OCI-LY3 (cell line): ENCODE measurements around the gene H1-8.
"Not testable (repeated sequence)": the region's sequence is repeated elsewhere in the genome, so short reads cannot be mapped to it uniquely, and the experiment has no call there.

Experiments used
- H2AFZ ChIP-seq: fragments of 200-600, 300-600 bp; shearing (Covaris generic); 2 replicates; pipeline ENCODE4 v1.6.0; 2014; ENCODE audit warnings: antibody characterized with exemption, low read depth, low read length
- H3K27ac ChIP-seq: fragments of 200-600, 300-600 bp; sonication (generic); 2 replicates; pipeline ENCODE4 v1.5.1; 2014; ENCODE audit warnings: mild to moderate bottlenecking, low read length, moderate library complexity, mixed read lengths
- H3K27me3 ChIP-seq: fragments of 200-600, 300-600 bp; sonication (generic); 2 replicates; pipeline ENCODE4 v1.6.1; 2014; ENCODE audit warnings: low read depth, low read length, mixed read lengths
- H3K36me3 ChIP-seq: fragments of 200-600, 300-600 bp; sonication (generic); replicated peaks from 2 replicates; pipeline ENCODE3; 2014; ENCODE audit warnings: low read depth, low read length, mixed read lengths
- H3K4me1 ChIP-seq: fragments of 300-600, 200-600 bp; sonication (generic); 2 replicates; pipeline ENCODE4 v1.6.1; 2014; ENCODE audit warnings: low read length, mixed read lengths
- H3K4me2 ChIP-seq: fragments of 200-600, 300-600 bp; sonication (generic); 2 replicates; pipeline ENCODE4 v1.6.1; 2014; ENCODE audit warnings: low read length, mixed read lengths
- H3K4me3 ChIP-seq: fragments of 300-600, 200-600 bp; sonication (generic); 2 replicates; pipeline ENCODE4 v1.5.1; 2014; ENCODE audit warnings: antibody characterized with exemption, mild to moderate bottlenecking, low read length, moderate library complexity
- H3K79me2 ChIP-seq: fragments of 300-600, 200-600 bp; shearing (Covaris generic); 2 replicates; pipeline ENCODE4 v1.6.1; 2014; ENCODE audit warnings: mild to moderate bottlenecking, low read length, mixed read lengths
- H3K9ac ChIP-seq: fragments of 300-600, 200-600 bp; shearing (Covaris generic); 2 replicates; pipeline ENCODE4 v1.6.0; 2014; ENCODE audit warnings: mild to moderate bottlenecking, low read length, moderate library complexity
- H3K9me3 ChIP-seq: fragments of 200-600, 300-600 bp; shearing (Covaris generic); 2 replicates; pipeline ENCODE4 v1.6.1; 2014; ENCODE audit warnings: low read length, mixed read lengths; ENCODE audit not compliant: insufficient read depth
- H4K20me1 ChIP-seq: fragments of 200-600, 300-600 bp; sonication (generic); 2 replicates; pipeline ENCODE4 v1.6.1; 2016; ENCODE audit warnings: low read length, mixed read lengths; ENCODE audit not compliant: insufficient read depth
- CTCF ChIP-seq: fragments of 200-600, 300-600 bp; sonication (generic); IDR thresholded peaks from 2 replicates; pipeline ENCODE4 v1.5.1; 2014; ENCODE audit warnings: antibody characterized with exemption, low read length, low read depth
- EZH2phosphoT487 ChIP-seq: fragments of 200-600 bp; shearing (Covaris generic); IDR thresholded peaks from 2 replicates; pipeline ENCODE4 v1.6.1; 2018; ENCODE audit warnings: antibody characterized with exemption, mixed run types, low read depth

Gene H1-8

GRCh38 chr3:129514563-129514962 lies 28.4 kb upstream of the H1-8 start:
- H3K36me3 ChIP-seq, result no peaks in the 10 kb centered on the region

GRCh38 chr3:129515108-129515820 lies 27.7 kb upstream of the H1-8 start:
- H4K20me1 ChIP-seq, H3K9me3 ChIP-seq, H3K27me3 ChIP-seq, H3K4me2 ChIP-seq, H3K4me3 ChIP-seq, H3K4me1 ChIP-seq, H3K36me3 ChIP-seq, H3K27ac ChIP-seq, H2AFZ ChIP-seq, H3K79me2 ChIP-seq, H3K9ac ChIP-seq: not testable (repeated sequence)

More at GRCh38 chr3:129514563-129514962, 28.4 kb upstream of the H1-8 start:
- Histone ChIP-seq H3K4me2 (no peak overlapping the region), H2AFZ (no peak overlapping the region), H3K9me3 (no peaks in the 10 kb centered on the region), H3K4me3 (no peak overlapping the region), H3K79me2 (no peaks in the 10 kb centered on the region), H3K27ac (no peak overlapping the region), H4K20me1 (no peaks in the 10 kb centered on the region), H3K4me1 (no peaks in the 10 kb centered on the region), H3K9ac (no peak overlapping the region), H3K27me3 (no peaks in the 10 kb centered on the region)
- TF ChIP-seq EZH2phosphoT487, result no peak
- TF ChIP-seq CTCF, result no peak

- H3K4me1 ChIP-seq, H3K9me3 ChIP-seq, H3K79me2 ChIP-seq, H3K4me2 ChIP-seq, H3K36me3 ChIP-seq, H3K4me3 ChIP-seq, H3K27me3 ChIP-seq, H4K20me1 ChIP-seq, H3K9ac ChIP-seq, H3K27ac ChIP-seq, H2AFZ ChIP-seq: not testable (repeated sequence)
These were observed 27.0 kb upstream of the H1-8 start for GRCh38 chr3:129515821-129516432.

- Histone ChIP-seq H3K4me1 (no peaks in the 10 kb centered on the region), H4K20me1 (no peaks in the 10 kb centered on the region), H3K79me2 (no peaks in the 10 kb centered on the region), H2AFZ (no peak overlapping the region), H3K4me3 (no peak overlapping the region), H3K9ac (no peak overlapping the region), H3K36me3 (no peaks in the 10 kb centered on the region), H3K4me2 (no peak overlapping the region), H3K27ac (no peak overlapping the region), H3K9me3 (no peaks in the 10 kb centered on the region), H3K27me3 (no peaks in the 10 kb centered on the region)
- no peak for TF ChIP-seq EZH2phosphoT487
- TF ChIP-seq CTCF, result no peak
These were observed 25.5 kb upstream of the H1-8 start for GRCh38 chr3:129517516-129517915.

GRCh38 chr3:129518038-129518561 lies 24.9 kb upstream of the H1-8 start:
- Histone ChIP-seq H3K9me3 (no peaks in the 10 kb centered on the region), H3K79me2 (no peaks in the 10 kb centered on the region), H4K20me1 (no peaks in the 10 kb centered on the region), H3K27ac (no peak overlapping the region), H3K4me2 (no peak overlapping the region), H3K4me3 (no peak overlapping the region), H2AFZ (no peak overlapping the region), H3K27me3 (no peaks in the 10 kb centered on the region), H3K36me3 (no peaks in the 10 kb centered on the region), H3K9ac (no peak overlapping the region), H3K4me1 (peaks cover under 1% of the 10 kb centered on the region; the same call in 1 of the 2 replicates)
- TF ChIP-seq EZH2phosphoT487 (no peak), CTCF (no peak)
